Measurements from ENCODE around the gene ADAMTSL5.

GRCh38 chr19:1540365-1540925, 27.6 kb upstream of the ADAMTSL5 start:
- no peak for TF ChIP-seq CTCF (IDR thresholded peaks at IDR 0.05)
- no peak for TF ChIP-seq POLR2A (IDR thresholded peaks at IDR 0.05)

Data from lower leg skin (tissue), 3 donors.